Muscle of arm (tissue), 12 donors: ENCODE results near the gene AHNAK2. TPM values are rescaled to one million over a fixed set of nuclear protein-coding genes. Genes with fewer than 3 reads are reported as not detected.
"Not testable (repeated sequence)": the region's sequence is repeated elsewhere in the genome, so short reads cannot be mapped to it uniquely, and the experiment has no call there.

ENCODE experiments used
- DNase-seq: peaks from one replicate; pipeline ENCODE4 v3.0.0-alpha.2; 2013
- polyA plus RNA-seq, 12 donors: library from polyadenylated mRNA; unstranded; fragments of 120-200 nt; gene quantifications; one replicate each; pipeline ENCODE4 v1.2.1, GENCODE V29; 2013; ENCODE audit not compliant: insufficient read length in 12 of 12

Gene AHNAK2
- polyA plus RNA-seq, 12 donors: 6.4 to 35.1 (median 14.8) TPM; not detected in 1

GRCh38 chr14:104904650-104905578, 73.3 kb downstream of the AHNAK2 start:
- not testable (repeated sequence) for DNase-seq

DNA sequence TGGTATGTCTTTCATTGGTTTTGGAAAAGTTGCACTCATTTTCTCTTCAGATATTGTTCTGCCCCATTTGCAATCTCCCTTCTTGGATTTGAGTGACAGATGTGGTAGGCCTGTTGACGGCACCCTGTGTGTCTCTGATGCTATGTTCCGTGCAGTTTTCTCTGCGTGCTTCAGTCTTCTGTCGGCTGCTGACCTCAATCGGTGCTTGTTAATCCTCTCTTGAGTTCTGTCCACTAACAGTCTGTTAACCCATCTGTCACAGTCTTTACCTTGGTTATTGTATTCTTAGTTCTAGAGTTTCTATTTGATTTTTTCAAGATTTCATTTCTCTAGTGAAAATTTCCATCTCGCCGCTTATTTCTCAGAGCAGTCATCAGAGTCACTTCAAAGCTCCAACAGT, 74.2 kb downstream of the AHNAK2 start:
- no peak for DNase-seq

DNA sequence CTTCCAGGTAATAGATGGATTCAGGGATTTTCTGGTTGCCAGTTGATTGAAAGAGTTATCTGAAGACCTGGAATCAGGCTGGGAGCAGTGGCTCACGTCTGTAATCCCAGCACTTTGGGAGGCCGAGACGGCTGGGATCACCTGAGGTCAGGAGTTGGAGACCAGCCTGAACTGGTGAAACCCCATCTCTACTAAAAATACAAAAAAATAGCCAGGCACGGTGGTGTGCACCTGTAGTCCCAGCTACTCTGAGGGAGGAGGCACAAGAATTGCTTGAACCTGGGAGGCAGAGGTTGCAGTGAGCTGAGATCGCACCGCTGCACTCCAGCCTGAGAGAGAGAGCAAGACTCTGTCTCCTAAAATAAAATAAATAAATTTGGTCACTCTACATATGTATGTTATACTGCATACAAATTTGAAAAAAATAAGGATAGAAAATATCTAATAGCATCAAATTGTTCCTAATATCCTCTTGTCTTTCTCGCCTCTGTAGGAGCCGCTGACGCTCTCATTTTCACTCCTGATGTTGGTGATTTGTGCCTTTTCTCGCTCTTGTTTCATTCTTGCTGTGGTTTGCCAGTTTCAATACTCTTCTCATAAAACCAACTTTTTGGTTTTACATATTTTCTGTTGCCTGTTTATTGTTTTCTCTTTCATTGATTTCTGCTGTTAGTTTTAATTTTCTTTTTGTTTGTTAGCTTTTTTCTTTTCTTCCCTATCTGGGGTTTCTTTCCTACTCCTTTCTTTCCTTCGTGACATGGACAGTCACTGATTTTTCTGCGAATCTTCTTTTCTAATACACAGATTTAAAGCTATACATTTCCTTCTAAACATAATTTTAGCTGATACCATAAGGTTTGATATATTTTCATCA, 77.3 kb downstream of the AHNAK2 start:
- no peak for DNase-seq

DNA sequence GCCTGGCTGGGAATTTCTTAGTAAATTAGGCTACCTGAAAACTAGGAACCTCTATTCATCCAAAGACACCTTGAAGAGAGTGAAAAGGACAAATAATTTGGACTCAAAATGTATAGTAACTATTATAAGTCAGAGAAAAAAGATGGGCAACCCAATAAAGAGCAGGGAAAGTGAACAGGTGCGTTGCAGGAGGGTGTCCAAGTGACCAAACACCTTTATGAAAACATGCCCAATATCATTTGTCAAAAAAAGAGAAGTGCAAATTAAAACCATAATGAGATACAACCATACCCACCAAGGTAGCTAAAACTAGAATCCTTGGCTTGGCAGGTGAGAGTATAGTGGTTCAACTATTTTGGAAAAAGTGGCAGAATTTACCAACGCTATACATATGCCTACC, 78.4 kb downstream of the AHNAK2 start:
- no peak for DNase-seq

DNA sequence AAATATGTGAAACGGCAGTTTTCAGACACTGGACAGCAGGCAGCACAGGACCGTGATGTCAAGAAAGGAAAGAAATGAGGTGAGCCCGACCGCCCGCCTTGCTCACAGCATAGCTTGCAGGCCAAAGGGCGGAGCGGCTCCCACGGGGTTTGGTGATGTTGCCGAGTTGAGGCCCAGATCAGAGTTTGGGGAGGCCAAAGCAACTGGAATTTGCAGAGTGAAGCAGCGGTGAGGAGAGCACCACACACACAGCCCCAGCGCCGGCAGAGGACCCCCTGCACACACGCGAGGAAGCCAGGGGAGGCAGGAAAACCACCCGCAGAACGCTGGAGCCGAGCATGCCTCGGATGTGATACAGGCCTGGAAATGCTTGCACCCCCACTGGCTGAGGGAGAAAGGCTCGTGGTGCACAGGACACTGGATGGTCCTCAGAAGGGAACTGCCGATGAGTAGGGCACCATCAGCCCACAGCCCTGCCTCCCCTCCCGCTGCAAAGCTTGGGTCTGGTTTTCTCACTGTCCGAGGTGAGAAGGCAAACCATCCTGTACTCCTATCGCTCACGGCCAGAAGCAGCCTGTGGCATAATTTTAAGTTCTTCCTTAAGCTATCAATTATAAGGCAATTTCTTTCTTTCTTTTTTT, 79.2 kb downstream of the AHNAK2 start:
- DNase-seq: peak; percentile 51

DNA sequence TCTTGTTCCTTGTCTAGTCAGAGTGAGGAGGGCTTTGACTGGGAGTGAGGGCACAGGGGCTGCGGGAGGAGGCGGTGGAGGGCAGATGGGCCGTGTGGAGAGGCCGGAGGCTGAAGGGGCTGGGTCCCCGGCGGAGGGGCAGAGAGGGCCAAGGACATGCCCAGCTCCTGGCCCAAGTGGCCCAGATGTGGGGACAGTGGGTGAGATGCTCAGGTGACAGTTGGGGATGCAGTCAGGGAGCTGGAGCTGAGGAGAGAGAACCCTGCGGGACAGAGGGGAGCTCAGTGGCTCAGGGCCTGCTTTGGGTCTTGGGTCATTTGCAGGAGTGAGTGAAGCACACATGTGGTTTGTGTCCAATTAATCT, 80.0 kb downstream of the AHNAK2 start:
- DNase-seq: no peak

DNA sequence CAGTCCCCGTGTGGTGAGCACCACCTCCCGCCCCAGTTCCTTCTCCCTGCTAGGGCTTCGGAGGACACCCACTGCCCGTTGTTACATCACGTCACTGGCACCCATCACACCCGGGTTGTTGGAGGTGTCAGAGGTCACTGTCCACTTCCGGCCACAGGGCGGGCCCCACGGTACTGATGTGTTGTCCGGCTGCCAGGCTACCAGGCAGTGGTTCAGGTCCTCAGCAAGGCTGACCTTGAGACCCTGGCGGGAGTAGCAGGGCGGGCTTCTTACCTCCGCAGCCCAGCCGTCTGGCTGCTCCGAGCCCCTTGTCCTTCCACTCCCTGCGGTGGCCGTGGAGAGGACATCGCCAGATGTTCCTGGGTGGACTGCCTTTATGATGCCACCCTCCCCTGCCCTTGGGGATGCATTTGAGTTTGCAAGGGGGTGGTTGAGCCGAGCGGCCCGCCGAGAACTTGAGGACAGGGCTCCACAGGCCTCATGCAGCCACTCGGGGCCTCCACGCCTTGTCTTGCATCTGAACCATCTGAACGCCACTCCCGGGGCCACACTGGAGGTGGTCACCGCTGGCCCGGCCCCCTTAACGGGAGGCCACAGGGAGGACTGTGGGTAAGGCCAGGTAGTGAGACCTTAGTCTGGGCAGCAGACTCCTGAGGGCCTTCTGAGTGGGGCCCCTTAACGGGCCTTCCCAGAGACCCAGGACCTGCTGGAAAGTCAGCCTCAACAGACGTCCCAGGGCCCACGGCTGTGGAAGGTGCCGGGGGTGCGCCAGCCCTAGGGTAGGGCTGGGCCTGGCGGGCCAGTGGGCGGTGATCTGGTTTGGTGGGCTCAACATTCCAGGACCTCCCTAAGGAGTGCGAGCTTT, 80.6 kb downstream of the AHNAK2 start:
- no peak for DNase-seq

DNA sequence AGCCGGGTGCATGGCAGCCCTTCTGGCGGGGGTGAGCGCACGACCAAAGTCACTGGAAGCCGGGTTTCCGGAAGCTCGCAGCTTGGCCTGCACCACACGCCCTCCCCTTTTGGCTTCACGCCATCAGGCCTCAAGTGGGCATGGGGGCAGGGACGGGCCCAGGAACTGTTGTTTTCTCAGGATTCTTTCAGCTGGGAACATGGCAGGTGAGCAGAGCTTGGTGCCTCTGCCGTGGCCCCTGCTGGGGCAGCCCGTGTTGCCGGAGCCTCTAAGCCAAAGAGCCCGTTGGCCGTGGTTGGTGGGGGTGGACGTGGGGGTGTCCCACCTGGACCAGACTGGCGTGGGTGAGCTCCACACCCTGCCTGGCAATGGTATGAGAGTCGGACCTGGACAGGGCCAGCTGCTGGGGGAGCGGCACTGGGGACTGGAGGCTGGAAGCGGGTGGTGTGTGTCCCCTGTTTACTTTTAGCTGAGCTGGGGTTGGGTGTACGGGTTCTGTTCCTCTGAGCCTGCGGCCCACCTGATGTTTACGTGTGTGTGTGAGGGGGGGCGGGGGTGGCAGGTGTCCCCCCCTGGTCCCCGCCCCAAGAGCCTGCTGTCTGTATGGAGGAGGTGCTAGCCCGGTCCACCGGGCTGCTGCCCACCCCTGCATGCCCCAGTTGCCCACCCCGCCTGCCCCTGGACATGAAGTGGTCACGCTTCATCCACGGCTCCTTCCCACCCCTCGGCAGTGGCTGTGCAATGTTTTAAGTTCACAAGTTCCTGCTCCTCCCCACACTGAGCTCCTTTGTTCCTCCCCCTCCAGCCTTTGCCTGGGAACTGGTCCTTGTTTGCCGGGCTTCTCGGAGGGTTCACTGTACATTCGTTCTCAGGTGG, 82.2 kb downstream of the AHNAK2 start:
- DNase-seq: no peak

DNA sequence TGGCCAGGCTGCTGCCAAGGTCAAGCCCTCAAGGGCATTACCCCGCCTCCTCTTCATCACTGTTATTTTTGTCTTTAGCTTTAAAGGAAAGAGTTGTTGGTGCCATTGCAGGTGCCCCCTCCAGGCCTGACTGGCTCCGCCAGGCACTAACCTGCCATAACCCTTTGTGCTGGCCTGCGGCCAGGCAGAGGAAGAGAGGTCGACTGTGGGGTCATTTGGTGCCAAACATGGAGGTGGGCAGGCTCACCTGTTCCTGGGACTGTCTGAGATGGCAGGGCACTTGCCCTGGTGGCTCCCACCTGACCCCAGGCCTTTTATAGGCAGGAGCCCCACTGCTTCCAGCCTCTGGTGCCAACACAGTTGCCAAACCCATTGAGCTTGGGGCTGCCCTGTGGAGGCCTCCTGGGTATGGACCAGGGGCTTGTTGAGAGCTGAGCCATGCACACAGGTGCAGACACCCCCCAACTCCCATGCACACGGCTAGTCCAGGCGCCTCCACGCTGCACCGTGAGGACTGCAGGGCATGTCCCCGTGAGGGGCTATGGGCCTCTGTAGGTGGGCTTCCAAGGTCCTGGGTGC, 82.9 kb downstream of the AHNAK2 start:
- no peak for DNase-seq

DNA sequence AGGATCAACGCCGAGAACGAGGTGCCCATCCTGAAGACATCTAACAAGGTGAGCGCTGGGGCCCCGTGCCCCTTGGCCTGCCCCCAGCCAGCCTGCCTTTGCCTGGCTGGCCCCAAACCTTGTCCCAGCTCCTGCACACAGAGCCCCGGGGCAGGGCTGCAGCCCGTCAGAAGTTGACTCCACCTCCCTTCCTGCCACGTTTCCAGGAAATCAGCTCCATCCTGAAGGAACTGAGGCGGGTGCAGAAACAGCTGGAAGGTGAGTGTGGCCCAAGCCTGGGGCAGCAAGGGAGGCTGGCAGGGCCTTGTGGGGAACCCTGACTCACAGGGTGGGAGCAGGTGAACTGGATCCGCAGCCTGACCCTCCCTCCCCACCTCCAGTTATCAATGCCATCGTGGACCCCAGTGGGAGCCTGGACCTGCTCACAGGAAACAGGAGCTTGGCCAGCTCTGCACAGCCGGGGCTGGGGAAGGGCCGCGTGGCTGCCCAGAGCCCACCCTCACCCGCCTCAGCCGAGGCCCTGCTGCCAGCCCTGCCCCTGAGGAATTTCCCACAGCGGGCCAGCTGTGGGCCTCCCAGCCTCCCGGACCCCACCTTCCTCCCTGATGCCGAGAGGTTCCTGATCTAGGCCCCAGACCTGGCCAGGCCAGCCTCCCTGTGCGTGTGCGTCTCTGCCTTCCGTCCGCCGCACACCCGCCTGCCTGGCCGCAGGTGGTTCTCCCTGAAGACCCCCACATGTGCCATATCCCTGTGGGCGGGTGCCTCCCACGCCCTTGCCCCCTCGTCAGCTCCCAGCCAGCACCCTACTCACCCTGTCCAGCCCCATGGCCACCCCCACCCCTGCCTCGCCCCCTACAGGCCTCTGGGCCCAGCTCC, 83.6 kb downstream of the AHNAK2 start:
- DNase-seq: no peak

- DNase-seq: no peak
Observed at GRCh38 chr14:104893435-104894207, 84.6 kb downstream of the AHNAK2 start.

- no peak for DNase-seq
Observed at GRCh38 chr14:104892531-104893434, 85.4 kb downstream of the AHNAK2 start.

DNA sequence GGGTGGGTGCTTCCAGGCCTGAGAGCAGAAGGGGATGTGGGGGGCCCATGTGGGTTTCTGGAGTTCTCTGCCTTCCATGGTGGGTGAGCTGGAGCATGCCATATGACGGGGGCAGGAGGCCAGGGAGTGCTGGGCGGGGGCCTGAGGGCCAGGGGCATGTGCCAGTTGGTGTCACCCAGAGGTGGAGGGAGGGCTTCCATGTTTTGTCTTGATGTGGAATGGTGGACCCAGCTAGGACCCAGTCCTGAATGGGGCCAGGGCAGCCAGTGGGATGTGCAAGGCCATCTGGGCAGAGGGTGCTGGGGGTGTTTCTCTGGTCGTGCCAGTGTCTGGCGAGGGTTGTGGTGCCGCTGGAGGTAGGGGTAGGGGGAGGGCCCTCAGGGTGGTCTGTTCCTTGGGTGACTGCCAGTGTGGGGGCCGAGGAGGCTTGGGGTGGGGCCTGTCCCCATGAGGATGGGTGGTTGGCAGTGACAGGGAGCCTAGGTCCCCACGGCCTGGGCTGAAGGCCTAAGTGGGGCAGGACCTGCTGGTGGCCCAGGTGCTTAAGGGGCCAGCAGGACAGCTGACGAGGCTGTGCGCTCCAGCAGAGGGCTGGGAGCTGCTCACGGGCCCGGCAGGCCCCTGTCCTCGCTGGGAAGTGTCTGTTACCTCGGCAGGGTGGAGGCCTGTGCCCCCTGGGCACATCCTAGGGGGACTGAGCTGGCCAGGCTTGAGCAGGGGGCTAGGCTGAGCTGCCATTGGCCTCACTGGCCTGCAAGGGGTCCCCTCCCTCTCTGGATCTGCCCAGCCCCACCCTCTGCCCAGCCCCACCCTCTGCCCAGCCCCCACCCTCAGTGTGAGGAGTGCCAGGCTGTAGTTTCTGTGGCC, 86.3 kb downstream of the AHNAK2 start:
- no peak for DNase-seq

DNA sequence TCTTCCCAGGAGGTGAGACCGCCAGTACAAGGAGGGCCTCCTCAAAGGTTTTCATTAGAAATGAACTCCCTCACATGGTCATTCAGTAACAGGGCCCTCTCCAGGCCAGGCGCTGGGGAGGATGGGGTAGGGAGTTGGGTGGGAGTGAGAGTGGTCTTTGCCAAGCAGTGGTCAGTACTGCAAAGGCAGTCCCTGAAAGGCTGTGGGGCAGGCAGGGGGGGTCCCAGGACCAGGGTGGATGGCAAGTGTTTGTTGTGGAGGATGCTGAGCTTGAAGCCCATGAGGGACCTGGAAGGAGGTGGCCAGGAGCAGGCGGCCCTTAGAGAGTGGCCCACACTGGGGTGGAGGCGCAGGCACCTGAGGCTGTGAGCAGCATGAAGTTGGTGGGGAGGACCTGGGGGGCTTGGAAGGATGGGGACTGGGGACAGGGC, 87.0 kb downstream of the AHNAK2 start:
- DNase-seq: no peak

DNA sequence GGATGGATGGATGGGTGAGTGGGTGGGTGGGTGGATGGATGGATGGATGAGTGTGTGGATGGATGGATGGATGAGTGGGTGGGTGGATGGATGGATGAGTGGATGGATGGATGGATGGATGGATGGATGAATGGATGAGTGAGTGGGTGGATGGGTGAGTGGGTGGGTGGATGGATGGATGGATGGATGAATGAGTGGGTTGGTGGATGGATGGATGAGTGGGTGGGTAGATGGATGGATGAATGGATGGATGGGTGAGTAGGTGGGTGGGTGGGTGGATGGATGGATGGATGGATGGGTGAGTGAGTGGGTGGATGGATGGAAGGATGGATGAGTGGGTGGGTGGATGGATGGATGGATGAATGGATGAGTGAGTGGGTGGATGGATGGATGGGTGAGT, 87.9 kb downstream of the AHNAK2 start:
- not testable (repeated sequence) for DNase-seq

DNA sequence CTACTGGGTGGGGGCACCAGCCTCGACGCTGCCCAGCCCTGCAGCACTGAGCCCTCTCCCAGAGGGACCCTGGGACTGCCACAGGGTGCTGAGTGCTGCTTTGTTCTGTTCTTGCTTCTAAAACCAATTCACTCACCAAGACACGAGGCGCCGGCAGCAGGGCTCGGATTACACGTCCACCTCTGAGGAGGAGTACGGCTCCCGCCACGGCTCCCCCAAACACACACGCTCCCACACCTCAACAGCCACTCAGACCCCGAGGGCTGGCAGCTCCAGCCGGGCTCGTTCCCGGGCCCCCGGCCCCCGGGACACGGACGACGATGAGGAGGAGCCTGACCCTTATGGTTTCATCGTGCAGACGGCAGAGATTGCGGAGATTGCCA, 88.8 kb downstream of the AHNAK2 start:
- no peak for DNase-seq
